Breast epithelium (tissue), 3 donors: ENCODE measurements around the gene WDR43.

Source experiments
- CTCF ChIP-seq, 3 donors: fragments of 450-650 bp; IDR thresholded peaks; one replicate each; pipeline ENCODE4 v1.5.1; 2016 to 2017; ENCODE audit warnings: antibody characterized with exemption in 3 of 3, mild to moderate bottlenecking in 3 of 3, moderate library complexity in 3 of 3
- POLR2AphosphoS5 ChIP-seq, 3 donors: sonication (generic); formaldehyde crosslinking; IDR thresholded peaks; one replicate each; pipeline ENCODE4 v1.6.1; 2017; ENCODE audit warnings: antibody characterized with exemption in 3 of 3

DNA sequence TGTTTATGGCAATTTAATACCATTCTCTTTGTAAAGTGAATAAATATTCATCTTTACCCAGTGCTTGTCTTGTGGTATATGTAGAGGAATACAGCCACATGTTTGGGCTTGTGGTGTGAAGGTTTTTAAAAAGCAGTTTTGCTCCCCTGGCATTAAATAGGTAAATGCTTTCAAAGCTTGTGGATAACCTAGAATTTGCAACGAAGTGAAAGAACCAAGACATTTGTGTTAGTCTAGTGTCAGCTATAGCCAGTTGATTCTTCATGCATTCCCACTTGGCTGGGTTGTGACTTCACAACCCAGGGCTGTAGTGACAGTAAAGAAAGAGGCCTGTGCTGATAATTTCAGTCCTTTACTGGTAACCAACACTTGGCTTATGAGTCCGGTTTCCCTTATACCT is 53.7 kb downstream of the WDR43 start:
- TF ChIP-seq CTCF (IDR thresholded peaks at IDR 0.05) (no peak), POLR2AphosphoS5 (IDR thresholded peaks at IDR 0.05) (no peak)
